Fibroblast of gingiva (primary cell): ENCODE measurements around the gene LNPEP.
"Not testable (repeated sequence)": the region's sequence is repeated elsewhere in the genome, so short reads cannot be mapped to it uniquely, and the experiment has no call there.

Source experiments
- DNase-seq: peaks from one replicate; pipeline ENCODE4 v3.0.0-alpha.2; 2011; ENCODE audit warnings: low read depth

LNPEP gene

GRCh38 chr5:96930058-96930457, 5.8 kb upstream of the LNPEP start:
- no peak for DNase-seq

- DNase-seq, result no peak
Observed at GRCh38 chr5:96930589-96930988, 5.3 kb upstream of the LNPEP start.

- DNase-seq, result not testable (repeated sequence)
Observed at GRCh38 chr5:96931037-96931436, 4.8 kb upstream of the LNPEP start.

GRCh38 chr5:96931605-96932004, 4.3 kb upstream of the LNPEP start:
- no peak for DNase-seq

- DNase-seq, result no peak
Observed at GRCh38 chr5:96932026-96932425, 3.9 kb upstream of the LNPEP start.

GRCh38 chr5:96933764-96934707, 1.8 kb upstream of the LNPEP start:
- no peak for DNase-seq

- DNase-seq, result peak; percentile 96
Observed at GRCh38 chr5:96934708-96935558, 947 bp upstream of the LNPEP start.

GRCh38 chr5:96936431-96937320, 796 bp downstream of the LNPEP start:
- DNase-seq, result no peak

GRCh38 chr5:96940586-96940985, 4.7 kb downstream of the LNPEP start:
- DNase-seq, result peak; percentile 43

- DNase-seq, result no peak
Observed at GRCh38 chr5:96941140-96941539, 5.3 kb downstream of the LNPEP start.

- no peak for DNase-seq
Observed at GRCh38 chr5:96942078-96942477, 6.2 kb downstream of the LNPEP start.

- DNase-seq, result peak; percentile 13
Observed at GRCh38 chr5:96942911-96943310, 7.0 kb downstream of the LNPEP start.

GRCh38 chr5:96943799-96944198, 7.9 kb downstream of the LNPEP start:
- DNase-seq, result no peak

GRCh38 chr5:96945144-96945897, 9.4 kb downstream of the LNPEP start:
- DNase-seq, result no peak

GRCh38 chr5:96946381-96946780, 10.5 kb downstream of the LNPEP start:
- DNase-seq, result no peak

GRCh38 chr5:96952118-96952750, 16.4 kb downstream of the LNPEP start:
- no peak for DNase-seq

- DNase-seq, result no peak
Observed at GRCh38 chr5:96952974-96953730, 17.3 kb downstream of the LNPEP start.

- no peak for DNase-seq
Observed at GRCh38 chr5:96957254-96958049, 21.6 kb downstream of the LNPEP start.

- no peak for DNase-seq
Observed at GRCh38 chr5:96958977-96959376, 23.1 kb downstream of the LNPEP start.
